GM12801 (cell line): ENCODE results near the gene PPDPF.

Experiments
- CTCF ChIP-seq: IDR thresholded peaks from one replicate; pipeline ENCODE4 v1.5.1; 2011; ENCODE audit warnings: control low read depth; ENCODE audit not compliant: insufficient read length; ENCODE audit errors: extremely low read depth

PPDPF gene

GRCh38 chr20:63475209-63475608 is 45.4 kb upstream of the PPDPF start:
- no peak for TF ChIP-seq CTCF

GRCh38 chr20:63477061-63477616 is 43.4 kb upstream of the PPDPF start:
- no peak for TF ChIP-seq CTCF

- TF ChIP-seq CTCF, result no peak
Observed at GRCh38 chr20:63477944-63478343, 42.6 kb upstream of the PPDPF start.

- TF ChIP-seq CTCF, result no peak
Observed at GRCh38 chr20:63478346-63479302, 41.9 kb upstream of the PPDPF start.

- no peak for TF ChIP-seq CTCF
Observed at GRCh38 chr20:63481503-63481902, 39.1 kb upstream of the PPDPF start.

GRCh38 chr20:63482021-63482587 is 38.5 kb upstream of the PPDPF start:
- TF ChIP-seq CTCF, result no peak

- TF ChIP-seq CTCF, result no peak
Observed at GRCh38 chr20:63483834-63484233, 36.7 kb upstream of the PPDPF start.
